ENCODE data around the gene KCNQ4. TPM values are rescaled to one million over a fixed set of nuclear protein-coding genes. Genes with fewer than 3 reads are reported as not detected.
A peak's percentile ranks its signal among the peaks of the same experiment; 100 is the strongest.

The KCNQ4 gene
- total RNA-seq, 1 donor from 2014 or later: 0.85 TPM

GRCh38 chr1:40796939-40797667 lies 13.5 kb downstream of the KCNQ4 start:
- H3K36me3 Mint-ChIP-seq: no peaks in the 10 kb centered on the region
- peak overlapping the region; percentile 2 for H3K4me3 Mint-ChIP-seq
- no peaks in the 10 kb centered on the region for H3K9me3 Mint-ChIP-seq
- DNase-seq (ENCODE audit: extremely low spot score, unreplicated experiment): no peak
- H3K27ac Mint-ChIP-seq: no peak overlapping the region
- TF ChIP-seq CTCF (conservative IDR thresholded peaks at IDR 0.05): no peak
- peaks cover 36% of the 10 kb centered on the region for H3K4me1 Mint-ChIP-seq (ENCODE audit: unreplicated experiment)
- peaks cover 14% of the 10 kb centered on the region for H3K27me3 Mint-ChIP-seq

GRCh38 chr1:40797668-40798010 lies 14.1 kb downstream of the KCNQ4 start:
- DNase-seq (ENCODE audit: extremely low spot score, unreplicated experiment): no peak
- Mint-ChIP-seq H3K4me1 (ENCODE audit: unreplicated experiment) (peaks cover 36% of the 10 kb centered on the region), H3K36me3 (no peaks in the 10 kb centered on the region), H3K27ac (no peak overlapping the region), H3K27me3 (peaks cover 14% of the 10 kb centered on the region), H3K9me3 (no peaks in the 10 kb centered on the region), H3K4me3 (no peak overlapping the region)
- TF ChIP-seq CTCF (conservative IDR thresholded peaks at IDR 0.05): no peak

GRCh38 chr1:40798366-40799281 lies 15.0 kb downstream of the KCNQ4 start:
- no peaks in the 10 kb centered on the region for H3K9me3 Mint-ChIP-seq
- no peak for DNase-seq (ENCODE audit: extremely low spot score, unreplicated experiment)
- H3K4me3 Mint-ChIP-seq: no peak overlapping the region
- no peaks in the 10 kb centered on the region for H3K36me3 Mint-ChIP-seq
- peaks cover 11% of the 10 kb centered on the region for H3K27me3 Mint-ChIP-seq
- peaks cover 33% of the 10 kb centered on the region for H3K4me1 Mint-ChIP-seq (ENCODE audit: unreplicated experiment)
- TF ChIP-seq CTCF (conservative IDR thresholded peaks at IDR 0.05): no peak
- no peak overlapping the region for H3K27ac Mint-ChIP-seq

- Mint-ChIP-seq H3K27me3 (peaks cover 11% of the 10 kb centered on the region), H3K9me3 (no peaks in the 10 kb centered on the region), H3K4me3 (no peak overlapping the region), H3K27ac (no peak overlapping the region), H3K36me3 (no peaks in the 10 kb centered on the region), H3K4me1 (ENCODE audit: unreplicated experiment) (peaks cover 33% of the 10 kb centered on the region)
- TF ChIP-seq CTCF (conservative IDR thresholded peaks at IDR 0.05): no peak
- no peak for DNase-seq (ENCODE audit: extremely low spot score, unreplicated experiment)
Observed at GRCh38 chr1:40799351-40799867, 15.8 kb downstream of the KCNQ4 start.

- H3K9me3 Mint-ChIP-seq: no peaks in the 10 kb centered on the region
- H3K27me3 Mint-ChIP-seq: peaks cover 12% of the 10 kb centered on the region
- peak overlapping the region; percentile 68 for H3K4me3 Mint-ChIP-seq
- H3K36me3 Mint-ChIP-seq: no peaks in the 10 kb centered on the region
- TF ChIP-seq CTCF (conservative IDR thresholded peaks at IDR 0.05): no peak
- peaks cover 24% of the 10 kb centered on the region for H3K4me1 Mint-ChIP-seq (ENCODE audit: unreplicated experiment)
- no peak for DNase-seq (ENCODE audit: extremely low spot score, unreplicated experiment)
- H3K27ac Mint-ChIP-seq: no peak overlapping the region
Observed at GRCh38 chr1:40801742-40802077, 18.1 kb downstream of the KCNQ4 start.
